Iris pigment epithelial cell (primary cell): Measurements from ENCODE around the gene TSPYL2.

ENCODE experiments used
- DNase-seq: peaks from one replicate; pipeline ENCODE4 v3.0.0-alpha.2; 2011; ENCODE audit warnings: low read depth

Gene TSPYL2

DNA sequence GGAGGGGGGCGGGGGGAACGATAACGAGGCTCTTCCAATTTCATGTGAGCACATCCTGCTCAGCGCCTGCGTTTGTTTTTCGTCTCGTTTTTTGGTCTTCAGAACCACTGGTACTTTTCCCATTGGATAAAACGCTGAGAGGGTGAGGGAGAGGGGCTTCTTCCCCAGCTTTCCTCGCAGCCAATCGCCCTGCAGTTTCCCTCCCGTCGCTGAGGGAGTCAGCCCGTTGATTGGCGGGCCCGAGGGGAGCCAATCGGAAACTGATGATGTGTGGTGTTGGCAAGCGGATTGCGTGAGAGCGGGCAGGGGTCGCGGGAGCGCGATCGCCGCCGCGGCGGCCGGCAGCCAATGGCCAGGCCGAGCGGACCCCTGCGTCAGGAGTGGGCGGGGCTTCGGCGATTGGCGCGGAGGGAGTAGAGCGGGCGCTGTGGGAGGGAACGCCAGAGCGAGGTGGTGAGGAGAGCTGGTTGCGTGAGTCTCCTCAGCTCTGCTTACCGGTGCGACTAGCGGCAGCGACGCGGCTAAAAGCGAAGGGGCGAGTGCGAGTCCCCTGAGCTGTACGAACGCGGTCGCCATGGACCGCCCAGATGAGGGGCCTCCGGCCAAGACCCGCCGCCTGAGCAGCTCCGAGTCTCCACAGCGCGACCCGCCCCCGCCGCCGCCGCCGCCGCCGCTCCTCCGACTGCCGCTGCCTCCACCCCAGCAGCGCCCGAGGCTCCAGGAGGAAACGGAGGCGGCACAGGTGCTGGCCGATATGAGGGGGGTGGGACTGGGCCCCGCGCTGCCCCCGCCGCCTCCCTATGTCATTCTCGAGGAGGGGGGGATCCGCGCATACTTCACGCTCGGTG, at the start of gene TSPYL2:
TSPYL2 (plus strand) TSS at position 443 of the 848 bp plus-strand sequence; CDS start at position 575, 132 bp downstream.
- peak; percentile 97 for DNase-seq

DNA sequence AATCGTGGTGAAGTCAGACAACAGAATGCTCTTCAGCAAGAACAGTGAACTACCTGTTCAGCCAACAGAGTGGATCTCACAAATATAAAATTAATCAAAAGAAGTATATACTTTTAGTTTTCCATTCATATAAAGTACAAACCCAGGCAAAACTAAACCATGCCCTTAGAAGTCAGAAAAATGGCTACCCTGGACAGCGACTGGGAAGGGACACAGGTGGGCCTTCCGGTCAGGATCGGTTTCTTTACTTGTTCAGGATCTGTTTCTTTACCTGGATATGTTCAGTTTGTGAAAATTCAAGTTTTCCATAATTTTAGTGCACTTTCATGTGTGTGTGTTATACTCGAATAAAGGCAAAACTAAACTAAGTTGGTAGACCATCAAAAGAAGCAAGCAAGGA, 46.0 kb upstream of the TSPYL2 start:
- no peak for DNase-seq

DNA sequence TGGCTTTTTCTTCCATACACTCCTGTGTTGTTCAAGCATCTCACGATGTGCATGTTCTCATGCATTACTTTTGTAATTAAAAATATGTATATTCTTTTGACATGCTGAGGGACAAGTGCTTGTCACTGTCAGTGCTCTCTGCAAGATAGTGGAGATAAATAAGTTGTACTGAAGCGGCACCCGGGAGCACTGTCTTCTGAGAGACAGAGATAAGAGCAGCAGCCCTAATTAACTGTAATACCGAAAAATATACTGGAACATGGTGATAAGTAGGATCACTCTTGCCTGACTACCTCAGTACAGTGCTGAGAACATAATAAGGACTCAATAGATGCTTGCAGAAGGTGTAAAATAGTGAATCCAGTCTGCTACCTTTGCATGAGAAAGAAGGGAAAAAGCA, 42.9 kb upstream of the TSPYL2 start:
- no peak for DNase-seq

DNA sequence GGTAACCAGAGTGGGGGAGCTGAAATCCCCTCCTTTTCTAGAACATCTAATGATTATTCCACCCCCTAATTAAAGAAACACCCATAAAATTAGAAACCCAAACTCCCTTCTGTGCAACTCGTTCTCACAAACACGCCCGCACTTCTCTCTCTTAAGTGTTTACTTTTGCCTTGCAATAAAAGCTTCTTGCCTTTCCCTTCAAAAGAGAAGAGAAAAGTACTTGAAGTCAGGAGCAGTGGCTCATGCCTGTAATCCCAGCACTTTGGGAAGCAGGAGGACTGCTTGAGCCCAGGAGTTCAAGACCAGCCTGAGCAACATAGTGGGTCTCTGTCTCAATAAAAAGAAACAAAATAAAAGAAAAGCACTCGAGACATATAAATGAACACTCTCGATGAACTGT, 37.2 kb upstream of the TSPYL2 start:
- no peak for DNase-seq

DNA sequence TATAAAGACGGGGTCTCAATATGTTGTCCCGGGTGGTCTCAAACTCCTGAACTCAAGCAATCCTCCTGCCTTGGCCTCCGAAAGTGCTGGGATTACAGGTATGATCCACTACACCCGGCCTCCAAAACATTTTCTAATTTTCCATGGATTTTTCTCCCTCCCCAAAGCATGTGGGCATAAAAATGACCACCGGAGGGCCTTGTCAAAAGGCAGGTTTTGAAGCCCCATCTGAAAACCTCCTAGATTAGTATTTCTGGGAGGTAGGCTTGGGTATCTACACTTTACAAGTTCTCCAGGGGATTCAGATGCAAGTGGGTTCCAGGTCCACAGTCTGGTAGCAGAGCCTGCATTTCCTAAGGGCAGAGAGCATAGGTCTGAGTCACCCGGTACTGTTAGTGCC, 34.9 kb upstream of the TSPYL2 start:
- DNase-seq: no peak

DNA sequence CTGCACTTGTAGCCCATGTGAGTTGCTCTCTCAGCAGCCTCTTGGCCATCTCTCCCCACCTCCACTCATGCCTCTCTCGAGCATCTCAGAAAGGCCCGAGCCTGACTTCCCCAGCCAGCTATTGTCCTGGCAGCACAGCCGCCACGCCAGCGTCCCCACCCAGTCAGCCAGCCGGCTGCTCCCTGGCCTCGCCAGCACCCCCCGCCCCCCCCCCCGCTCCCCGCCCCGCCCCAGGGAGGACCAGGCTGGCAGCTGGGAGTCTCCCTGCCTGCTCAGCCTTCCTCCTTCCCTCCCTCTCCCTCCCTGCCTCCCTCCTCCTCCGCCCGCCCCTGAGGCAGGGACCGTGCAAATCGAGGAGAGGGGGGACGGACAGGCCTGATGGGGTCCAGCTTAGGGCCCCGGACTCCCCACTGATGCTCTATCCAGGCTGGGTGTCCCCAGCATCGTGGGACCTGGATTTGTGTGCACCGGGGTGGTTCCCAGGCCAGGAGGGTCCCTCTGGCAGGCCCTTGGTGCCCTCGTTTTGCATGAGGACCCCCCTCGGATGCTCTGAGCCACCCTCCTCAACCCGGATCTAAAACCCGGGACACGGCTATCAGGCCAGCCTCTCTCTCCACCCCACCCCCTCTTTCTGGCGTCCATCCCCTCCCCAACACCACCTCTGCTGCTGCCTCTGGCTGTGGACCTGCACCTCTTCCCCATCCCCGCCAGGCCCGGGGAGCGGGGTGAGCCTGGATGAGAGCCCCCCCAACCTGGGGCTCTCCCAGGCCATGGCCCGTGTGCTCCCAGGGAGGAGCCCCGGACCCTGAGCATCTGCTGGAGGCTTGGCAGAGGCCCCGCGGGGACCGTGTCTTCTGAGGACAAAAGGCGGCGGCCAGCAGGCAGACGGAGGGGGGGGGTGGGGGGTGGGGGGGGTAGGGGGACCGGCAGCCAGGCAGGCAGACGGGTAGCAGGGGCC, 33.7 kb upstream of the TSPYL2 start, which contains the start of gene GPR173:
GPR173 (plus strand) TSS at position 621 of the 958 bp plus-strand sequence. CDS start 27,833 bp downstream, outside the sequence.
- peak; percentile 60 for DNase-seq

DNA sequence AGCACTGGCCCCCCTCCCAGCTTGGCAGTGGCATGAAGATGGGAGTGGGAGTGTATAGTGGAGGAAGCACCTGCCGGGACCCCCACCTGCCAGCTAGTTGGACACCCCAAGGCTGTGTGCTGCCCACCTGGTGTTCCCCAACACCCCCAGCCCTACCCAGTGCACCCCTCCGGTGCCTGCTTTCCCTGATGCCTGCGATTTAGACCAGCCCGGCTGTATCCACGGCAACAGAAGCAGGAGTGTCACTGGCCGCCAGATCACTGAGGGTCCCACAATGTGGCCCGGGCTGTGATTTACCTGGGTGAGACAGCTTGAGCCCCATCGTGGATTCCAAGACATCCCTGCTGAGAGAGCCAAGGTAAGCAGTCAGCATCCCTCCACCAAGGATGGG, 33.0 kb upstream of the TSPYL2 start:
- DNase-seq: no peak

DNA sequence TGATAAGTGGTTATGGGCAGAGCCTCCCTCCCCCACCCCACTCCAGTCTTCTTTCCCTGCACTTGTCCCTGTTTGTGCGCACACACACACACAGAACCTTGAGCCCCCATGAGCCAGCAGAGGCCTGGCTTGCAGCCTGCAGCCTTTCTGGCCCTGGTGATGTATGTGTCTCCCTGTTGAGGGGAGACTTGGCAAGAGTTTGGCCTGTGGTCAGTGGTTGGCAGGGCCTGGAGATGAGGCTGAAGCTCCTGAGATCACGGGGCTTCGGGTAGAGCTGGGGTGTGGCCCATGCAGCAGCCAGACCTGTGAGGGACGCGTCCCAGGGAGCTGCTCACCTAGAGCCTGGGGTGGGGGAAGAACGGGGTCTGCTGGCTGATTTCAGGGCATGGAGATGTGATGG, 31.3 kb upstream of the TSPYL2 start:
- DNase-seq: no peak

DNA sequence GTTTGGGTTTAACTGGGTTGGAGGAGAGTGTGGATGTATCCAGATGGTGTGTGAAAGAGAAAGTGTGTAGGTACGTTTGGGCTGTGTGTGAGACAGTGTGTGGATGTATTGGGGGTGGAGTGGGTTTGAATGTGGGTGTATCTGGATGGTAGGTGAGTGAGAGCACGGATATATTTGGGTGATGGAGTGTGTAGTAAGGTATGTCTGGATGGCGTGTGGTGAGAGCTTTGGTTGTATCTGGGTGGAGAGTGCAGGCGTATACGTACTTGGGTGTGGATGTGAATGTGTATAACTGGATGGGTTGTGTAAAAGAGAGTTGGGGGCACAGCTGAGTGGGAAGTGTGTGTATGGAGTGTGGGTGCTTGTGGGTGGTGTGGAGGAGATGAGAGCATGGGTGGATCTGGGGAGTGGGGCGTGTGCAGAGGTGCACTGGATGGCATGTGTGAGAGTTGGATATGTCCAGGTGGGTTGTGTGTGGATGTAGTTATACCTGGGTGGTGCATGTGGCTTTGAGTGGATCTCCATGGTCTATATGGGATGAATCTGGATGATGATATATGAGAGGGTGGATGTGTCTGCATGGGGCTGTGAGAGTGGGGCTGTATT, 26.8 kb upstream of the TSPYL2 start:
- no peak for DNase-seq

DNA sequence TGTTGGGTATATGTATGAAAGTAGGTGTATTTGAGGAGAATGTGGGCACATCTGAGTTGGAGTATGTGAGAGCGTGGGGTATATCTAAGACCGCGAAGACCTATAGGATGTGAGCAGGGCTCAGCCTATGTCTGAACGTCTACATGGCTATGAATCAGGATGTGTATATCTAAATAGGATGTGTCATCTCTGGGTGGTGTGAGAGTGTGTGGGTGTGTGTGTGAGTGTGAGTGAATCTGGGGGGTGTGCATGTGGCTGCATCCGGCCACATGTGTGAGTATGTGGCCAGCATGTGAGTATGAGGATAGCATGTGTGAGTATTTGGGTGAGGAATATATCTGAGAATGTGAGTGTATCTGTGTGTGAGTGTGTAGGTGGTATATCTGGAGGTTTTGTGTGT, 25.9 kb upstream of the TSPYL2 start:
- DNase-seq: no peak

DNA sequence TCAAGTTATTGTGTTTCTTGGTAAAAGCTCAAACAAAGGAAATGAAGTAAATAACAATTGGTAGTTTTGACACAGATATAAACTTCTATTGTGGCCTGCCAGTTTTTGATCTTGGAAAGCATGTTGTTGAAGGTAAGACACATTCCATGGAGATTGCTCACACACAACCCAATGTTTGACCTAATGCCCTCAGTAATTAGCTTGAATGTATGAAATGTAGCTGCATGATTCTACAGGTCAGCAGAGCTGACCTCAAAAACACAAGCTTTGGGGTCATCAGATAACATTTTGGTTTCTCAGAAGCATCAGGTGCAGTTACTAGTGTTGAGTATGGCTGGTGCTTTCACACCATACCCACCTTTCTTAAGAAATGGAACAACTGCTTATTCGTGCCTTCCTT, 17.1 kb upstream of the TSPYL2 start:
- DNase-seq: no peak

DNA sequence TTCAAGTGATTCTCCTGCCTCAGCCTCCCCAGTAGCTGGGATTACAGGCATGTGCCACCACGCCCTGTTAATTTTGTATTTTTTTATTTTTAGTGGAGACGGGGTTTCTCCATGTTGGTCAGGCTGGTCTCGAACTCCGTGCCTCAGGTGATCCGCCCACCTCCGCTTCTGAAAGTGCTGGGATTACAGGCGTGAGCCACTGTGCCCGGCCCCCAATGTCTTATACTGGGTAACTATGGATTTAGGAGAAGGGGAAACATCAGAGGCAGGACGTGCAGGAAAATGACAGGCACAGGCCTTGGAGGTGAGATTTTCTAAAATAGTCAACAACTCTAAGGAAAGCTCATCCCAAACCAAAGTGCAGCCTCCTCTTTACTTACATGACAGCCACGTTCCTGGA, 11.1 kb upstream of the TSPYL2 start:
- no peak for DNase-seq

DNA sequence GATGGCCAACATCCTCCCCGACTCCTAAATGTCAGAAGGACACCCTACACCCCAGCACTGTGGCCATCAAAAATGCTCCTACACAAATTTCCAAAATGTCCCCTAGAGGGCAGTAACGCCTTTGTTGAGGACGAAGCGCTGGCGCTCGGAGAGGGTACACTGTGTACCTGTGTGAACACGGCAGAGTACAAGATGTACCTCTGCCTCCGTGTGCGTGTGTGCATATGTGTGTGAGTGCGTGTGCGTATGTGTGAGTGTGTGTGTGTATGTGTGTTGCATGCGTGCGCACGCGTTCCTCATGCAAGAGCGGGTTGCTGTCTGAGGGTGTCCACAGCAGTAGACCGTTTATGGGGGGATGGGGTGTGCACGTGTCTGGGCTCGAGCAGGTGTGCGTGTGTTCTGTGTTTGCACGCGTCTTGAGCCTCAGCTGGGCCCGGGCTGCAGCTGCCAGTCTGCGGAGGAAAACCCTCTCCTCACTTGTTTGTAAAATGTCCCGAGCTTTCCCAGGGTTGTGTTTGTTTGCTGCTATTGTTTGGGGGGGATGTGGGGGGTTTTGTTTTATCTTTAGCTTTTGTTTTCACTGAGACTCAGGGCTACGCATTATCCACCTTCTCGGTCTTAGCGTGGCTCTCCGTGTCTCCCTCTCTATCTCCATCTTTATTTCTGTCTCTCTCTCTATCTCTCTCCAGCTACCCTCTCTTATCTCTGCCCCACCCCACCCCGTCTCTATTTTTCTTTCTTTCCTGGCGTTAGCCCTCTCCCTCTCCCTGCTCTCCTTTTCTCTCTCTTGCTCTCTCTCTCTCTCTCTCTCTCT, 10.4 kb upstream of the TSPYL2 start:
- peak; percentile 55 for DNase-seq

DNA sequence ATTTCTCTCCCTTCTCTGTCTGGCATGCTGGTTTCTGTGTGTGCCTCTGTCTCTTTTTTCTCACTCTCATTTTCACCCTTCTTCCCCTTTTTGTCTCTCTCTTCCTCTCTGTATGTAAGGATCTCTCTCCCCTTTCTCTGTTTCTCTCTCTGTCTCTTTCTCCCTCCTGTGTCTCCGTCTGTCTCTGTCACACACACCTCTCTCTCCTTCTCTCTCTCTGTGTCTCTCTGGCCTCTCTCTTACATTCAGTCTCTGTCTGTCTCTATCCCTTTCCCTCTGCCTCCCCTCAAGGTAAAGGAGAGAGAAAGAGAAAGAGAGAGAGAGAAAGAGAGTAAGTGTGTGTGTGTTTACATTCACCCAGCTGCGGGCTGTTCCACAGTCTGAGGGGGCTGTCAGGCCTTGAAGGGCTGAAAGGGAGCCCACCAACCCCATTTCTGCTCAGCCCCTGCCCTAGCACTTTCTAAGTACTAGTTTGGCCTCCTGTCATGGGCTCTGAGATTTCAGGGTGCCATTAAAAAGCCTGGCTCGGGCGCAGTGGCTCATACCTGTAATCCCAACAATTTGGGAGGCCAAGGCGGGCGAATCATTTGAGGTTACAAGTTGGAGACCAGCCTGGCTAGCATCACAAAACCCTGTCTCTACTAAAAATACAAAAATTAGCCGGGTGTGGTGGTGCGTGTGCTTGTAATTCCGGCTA, 9.6 kb upstream of the TSPYL2 start:
- no peak for DNase-seq

DNA sequence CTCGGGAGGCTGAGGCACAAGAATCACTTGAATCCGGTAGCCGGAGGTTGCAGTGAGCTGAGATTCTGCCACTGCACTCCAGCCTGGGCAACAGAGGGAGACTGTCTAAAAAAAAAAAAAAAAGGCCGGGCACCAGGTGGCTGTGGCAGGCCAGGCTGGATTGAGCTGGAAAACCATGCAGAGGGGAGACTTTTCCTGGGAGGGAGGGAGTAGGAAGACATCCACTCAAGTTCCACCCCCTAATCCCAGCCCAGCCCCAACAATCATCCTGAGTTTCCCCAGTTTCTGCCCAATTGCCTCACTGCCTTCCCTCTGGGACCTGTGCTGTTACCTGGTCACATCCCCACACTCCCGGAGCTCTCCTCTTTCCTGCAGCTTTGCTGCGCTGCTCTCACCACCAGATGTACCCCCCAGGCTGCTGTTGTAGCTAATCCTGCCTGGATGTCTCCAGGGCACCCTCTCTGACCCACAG, 9.0 kb upstream of the TSPYL2 start:
- DNase-seq: no peak

DNA sequence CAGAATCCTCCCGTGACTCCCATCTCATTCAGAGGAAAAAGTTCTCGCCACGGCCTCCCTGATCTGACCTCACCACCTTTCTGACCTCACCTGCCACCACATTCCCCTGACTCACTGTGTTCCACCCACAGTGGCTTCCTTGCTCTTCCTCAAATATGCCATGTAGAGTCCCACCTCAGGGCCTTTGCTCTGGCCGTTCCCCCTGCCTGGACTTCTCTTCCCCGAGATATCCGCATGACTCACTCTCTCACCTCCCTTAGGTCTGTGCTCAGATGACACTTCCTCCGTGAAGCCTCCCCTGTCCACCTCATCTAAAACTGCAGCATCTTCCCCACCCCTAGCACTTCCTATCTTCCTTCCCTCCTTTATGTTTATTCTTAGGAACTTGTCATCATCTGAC, 7.2 kb upstream of the TSPYL2 start:
- no peak for DNase-seq

DNA sequence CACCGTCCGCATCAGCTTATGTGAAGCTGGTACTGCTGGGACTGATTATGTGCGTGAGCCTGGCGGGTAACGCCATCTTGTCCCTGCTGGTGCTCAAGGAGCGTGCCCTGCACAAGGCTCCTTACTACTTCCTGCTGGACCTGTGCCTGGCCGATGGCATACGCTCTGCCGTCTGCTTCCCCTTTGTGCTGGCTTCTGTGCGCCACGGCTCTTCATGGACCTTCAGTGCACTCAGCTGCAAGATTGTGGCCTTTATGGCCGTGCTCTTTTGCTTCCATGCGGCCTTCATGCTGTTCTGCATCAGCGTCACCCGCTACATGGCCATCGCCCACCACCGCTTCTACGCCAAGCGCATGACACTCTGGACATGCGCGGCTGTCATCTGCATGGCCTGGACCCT, 5.5 kb upstream of the TSPYL2 start:
- no peak for DNase-seq

DNA sequence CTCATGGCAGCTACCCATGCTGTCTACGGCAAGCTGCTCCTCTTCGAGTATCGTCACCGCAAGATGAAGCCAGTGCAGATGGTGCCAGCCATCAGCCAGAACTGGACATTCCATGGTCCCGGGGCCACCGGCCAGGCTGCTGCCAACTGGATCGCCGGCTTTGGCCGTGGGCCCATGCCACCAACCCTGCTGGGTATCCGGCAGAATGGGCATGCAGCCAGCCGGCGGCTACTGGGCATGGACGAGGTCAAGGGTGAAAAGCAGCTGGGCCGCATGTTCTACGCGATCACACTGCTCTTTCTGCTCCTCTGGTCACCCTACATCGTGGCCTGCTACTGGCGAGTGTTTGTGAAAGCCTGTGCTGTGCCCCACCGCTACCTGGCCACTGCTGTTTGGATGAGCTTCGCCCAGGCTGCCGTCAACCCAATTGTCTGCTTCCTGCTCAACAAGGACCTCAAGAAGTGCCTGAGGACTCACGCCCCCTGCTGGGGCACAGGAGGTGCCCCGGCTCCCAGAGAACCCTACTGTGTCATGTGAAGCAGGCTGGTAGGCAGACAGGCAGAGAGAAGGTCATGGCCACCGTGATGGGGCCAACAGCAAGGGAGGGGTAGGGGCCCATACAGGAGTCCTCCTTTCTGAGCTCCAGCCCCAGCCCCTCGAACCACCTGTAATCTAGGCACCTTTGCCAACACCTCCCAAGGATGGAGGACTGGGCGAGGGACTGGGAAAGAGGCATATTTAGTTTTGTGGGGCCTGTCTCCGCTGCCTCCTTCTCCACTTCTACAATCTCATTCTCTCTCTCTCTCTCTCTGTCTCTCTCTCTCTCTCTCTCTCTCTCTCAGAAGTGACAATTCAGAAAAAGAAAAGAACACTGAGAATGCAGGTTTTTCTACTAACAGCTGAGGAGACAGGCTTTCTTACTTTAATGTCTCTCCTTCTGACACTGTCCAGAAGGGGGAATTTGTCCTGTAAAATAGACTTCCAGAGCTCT, 4.7 kb upstream of the TSPYL2 start:
- no peak for DNase-seq

DNA sequence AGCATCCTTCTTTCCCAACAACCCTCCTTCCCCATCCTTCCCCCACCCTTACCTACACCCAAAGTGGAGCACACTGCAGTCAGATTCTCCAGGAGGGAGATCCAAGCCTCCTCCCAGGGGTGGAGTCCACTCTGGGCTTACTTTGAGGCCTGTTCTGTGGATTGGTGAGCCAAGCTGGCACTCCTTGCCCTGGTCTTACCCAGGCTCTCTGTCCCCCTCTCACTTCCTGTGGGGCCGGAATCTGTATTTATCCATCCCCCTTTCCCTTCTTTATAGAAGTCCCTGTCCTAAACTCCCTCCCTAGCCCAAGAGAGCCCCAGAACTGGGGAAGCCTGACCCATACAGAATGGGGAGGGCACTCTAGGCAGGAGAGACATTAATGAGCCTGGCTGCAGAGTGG, 3.2 kb upstream of the TSPYL2 start:
- no peak for DNase-seq
